CD4-positive, alpha-beta T cell treated with Interleukin-1 beta for 1 hour (primary cell): ENCODE results near the gene SCFD2.
"Not testable (repeated sequence)": the region's sequence is repeated elsewhere in the genome, so short reads cannot be mapped to it uniquely, and the experiment has no call there.

Experiments
- DNase-seq, 2 donors: peaks; one replicate each; pipeline ENCODE4 v3.0.0-alpha.2; 2020 to 2022

Gene SCFD2

DNA sequence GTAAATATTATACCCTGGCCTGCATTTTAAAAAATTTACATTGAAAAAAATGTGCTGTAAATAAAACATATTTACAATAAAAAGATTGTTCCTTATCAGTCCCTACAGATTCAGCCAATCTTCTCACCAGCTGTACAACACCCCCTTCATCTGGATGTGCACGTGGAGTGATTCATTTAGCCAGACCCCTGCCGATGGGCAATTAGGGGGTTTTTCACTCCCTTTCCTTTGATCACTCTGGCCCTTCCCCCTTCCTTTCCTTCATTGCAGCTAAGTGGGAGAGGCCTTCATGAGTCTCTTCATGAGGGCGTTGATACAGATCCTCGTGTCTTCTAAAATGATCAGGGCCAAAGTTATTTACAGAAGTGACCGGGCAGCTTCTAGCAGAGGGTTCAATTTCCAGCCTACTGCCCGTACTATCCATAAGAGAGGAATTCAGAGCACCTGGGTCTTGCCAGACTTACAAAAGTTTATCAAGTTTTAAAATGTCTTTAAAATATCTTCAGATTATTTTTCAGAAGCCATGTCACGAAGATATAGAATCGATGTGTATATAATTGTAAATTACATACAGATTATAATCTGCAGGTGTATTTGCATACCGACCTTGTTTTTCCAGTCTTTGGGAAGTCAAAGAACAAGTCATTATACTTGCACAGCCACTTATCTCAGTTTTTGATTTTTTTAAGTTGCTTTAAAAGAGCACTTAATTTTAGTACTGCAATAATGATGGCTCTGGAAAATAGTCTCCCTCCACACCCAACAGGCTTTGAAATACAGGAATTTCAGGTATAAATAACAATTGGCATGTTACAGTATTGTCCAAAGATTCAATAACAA, 525.1 kb downstream of the SCFD2 start:
- no peak for DNase-seq

GRCh38 chr4:52838729-52839586, 526.9 kb downstream of the SCFD2 start:
- DNase-seq = no peak

- no peak for DNase-seq
Measured at GRCh38 chr4:52837716-52838558, 527.9 kb downstream of the SCFD2 start.

DNA sequence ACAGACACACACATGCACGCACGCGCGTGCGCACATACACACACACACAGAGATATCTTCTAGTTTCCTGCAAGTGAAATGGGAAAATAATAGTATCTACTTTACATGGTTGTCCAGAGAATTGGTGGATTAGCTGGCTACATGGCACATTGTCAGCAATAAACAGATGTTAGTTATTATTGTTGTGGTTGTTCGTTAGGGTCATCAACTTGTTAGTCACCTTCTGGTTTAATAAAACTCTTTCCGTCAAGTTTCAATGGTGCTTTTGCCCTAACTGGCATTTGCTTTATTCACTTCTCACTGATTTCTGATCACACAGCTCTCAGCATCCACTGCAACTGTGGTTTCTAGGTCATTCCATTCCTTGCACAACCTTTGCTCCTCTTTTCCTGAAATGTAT, 529.2 kb downstream of the SCFD2 start:
- no peak for DNase-seq

- DNase-seq = no peak
Measured at GRCh38 chr4:52836120-52836519, 529.7 kb downstream of the SCFD2 start.

DNA sequence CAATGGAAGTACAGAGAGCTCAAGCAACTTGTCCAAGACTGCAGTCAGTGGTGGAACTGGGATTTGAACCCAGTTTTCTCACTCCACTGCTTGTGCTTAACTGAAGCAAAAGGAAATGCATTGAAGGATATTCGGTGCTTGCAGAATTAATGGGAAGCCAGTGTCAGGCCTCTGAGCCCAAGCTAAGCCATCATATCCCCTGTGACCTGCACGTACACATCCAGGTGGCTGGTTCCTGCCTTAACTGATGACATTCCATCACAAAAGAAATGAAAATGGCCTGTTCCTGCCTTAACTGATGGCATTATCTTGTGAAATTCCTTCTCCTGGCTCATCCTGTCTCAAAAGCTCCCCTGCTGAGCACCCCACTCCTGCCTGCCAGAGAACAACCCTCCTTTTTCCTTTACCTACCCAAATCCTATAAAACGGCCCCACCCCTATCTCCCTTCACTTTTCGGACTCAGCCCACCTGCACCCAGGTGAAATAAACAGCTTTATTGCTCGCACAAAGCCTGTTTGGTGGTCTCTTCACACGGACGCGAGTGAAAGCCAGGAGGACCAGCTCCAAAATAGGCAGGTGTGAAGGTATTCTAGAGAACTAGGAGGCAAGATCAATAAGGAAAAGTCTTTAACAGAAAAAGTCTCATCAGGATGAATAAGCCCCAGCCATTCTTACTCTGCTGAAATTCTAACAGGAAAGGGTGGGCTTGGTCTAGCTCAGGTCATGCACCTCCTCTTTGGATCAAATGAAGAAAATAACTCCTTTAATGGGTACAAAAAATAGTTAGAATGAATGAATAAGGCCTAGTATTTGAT, 531.0 kb downstream of the SCFD2 start:
- DNase-seq = not testable (repeated sequence)

DNA sequence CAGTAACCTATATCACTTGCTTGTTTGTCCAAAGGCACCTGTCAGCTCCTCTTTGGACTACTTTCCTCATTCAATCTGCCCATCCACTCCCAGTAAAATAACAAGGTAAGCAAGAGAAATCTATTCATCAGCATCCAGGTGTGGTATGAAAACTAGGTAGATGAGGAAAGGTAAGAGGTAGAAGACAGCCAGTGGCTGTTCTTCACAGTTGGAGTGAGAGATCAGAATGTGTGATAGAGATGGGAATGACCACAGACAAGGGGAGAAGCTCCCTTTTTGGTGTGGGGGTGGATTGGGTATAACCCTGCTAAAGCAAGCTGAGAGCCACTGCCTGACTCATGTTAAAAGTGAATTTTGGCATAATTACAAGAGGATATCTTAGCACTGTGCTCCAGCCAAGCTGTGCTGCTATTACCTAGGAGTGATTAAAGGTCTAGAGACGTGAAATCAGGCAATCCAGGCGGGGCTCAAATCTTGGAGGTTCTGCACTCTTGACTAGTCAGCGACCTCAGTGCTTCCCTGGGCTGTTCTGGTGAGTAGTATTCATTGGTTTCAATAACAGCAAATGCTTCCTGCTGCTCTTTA, 531.8 kb downstream of the SCFD2 start:
- no peak for DNase-seq

DNA sequence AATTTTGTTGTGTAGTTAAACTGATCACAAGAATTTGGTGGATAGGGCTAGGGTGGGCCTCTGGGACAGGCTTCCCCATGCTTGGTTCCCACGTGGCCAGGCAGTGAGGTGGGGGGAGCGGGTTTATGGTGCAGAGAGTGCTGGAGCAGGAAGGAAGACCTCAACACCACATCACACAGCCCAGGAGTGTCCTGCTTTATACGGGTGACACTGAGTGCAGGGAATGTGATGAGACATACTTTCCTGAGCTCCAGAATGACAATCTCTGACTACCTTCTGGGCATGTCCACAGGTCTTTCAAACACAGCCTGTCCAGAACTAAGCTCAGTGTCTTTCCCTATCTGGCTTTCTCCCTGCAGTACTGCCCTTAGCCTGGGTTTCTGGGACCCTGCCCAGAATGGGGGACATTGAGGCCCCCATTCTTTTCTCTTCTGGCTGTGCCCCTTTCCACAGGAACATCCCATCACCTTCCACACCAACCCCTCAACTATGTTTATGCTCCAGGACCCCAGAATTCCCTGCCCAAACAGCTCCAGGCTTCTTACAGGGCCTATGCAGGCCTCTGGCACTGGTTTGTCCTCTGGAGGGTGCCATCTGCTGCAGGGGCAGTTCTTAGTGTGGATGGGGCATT, 540.3 kb downstream of the SCFD2 start:
- no peak for DNase-seq

DNA sequence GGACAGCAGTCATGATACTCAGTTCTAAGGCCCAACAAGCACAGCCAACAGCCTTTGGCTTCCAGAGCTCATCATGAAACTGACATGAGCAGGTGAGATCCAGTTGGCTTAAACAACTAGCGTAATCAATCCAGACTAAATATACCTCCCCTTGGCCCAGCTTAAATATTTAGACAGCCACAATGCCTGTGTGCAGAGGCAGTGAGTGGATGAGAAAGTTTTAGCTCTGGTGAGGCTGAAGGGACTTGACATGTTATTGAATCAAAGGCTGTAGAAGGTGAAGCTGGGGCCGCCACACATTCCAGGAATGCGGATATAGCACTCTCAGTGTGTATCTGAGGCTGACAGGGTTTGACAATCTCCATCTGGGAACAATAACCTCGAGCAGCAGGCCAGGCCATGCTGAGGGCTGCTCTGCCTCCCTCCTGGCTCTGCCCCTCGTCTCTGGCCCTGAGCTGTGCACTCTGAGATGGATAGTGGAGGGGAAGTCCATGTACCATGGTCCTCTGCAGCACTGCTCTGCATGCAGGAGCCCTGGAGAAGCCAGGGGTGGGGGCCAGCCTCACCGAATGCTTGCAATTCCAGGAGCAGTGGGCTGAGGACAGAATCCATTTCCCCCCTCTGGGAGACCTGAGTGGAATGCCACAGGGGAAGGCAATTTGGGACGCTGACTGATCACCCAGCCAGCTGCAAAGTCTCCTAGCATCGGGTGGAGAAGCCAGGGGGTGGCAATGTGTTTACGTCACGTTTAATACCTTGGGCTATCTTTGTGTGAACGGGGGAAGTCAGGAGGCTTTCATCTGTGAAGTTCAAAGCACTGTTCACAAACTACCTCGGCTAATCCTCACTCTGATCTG, 541.0 kb downstream of the SCFD2 start:
- no peak for DNase-seq

- DNase-seq = no peak
Measured at GRCh38 chr4:52824270-52824602, 541.6 kb downstream of the SCFD2 start.

DNA sequence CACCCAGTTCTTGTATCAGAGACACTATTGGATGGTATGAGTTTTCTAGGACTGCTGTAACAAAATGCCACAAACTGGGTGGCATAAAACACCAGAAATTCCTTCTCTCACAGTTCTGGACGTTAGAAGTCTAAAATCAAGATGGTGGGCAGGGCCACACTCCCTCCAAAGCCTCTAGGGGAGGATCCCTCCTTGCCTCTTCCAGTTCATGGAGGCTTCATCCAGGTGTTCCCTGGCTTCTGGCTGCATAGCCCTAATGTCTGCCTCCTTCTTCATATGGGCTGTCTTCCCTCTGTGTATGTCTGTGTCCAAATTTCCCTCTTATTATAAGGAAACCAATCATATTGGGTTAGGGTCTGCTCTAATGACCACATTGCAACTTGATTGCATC, 542.2 kb downstream of the SCFD2 start:
- no peak for DNase-seq
